Esophagus muscularis mucosa (tissue), 4 donors: Measurements from ENCODE around the gene PKMYT1. TPM values are rescaled to one million over a fixed set of nuclear protein-coding genes. Genes with fewer than 3 reads are reported as not detected.

Experiments
- DNase-seq: peaks from one replicate; pipeline ENCODE4 v3.0.0-alpha.2; 2017; ENCODE audit errors: extremely low spot score
- H3K27ac ChIP-seq, 4 donors: fragments of 200-600 bp; sonication (generic); replicated peaks in 1 of 4; 1 replicate in 3 of 4; 2 replicates in 1 of 4; pipeline ENCODE4 v1.5.1; 2016 to 2019; ENCODE audit warnings: mild to moderate bottlenecking in 1 of 4
- H3K27me3 ChIP-seq, 4 donors: fragments of 200-600 bp; sonication (generic); one replicate each; pipeline versions ENCODE4 v1.5.1 to v1.6.0; 2016 to 2019
- H3K36me3 ChIP-seq, 4 donors: fragments of 200-600 bp; sonication (generic); one replicate each; pipeline ENCODE4 v1.5.1; 2016 to 2019
- H3K4me1 ChIP-seq, 4 donors: fragments of 200-600 bp; sonication (generic); one replicate each; pipeline ENCODE4 v1.5.1; 2016 to 2019
- H3K4me3 ChIP-seq, 4 donors: fragments of 200-600 bp; sonication (generic); 1 replicate in 2 of 4; 2 replicates in 2 of 4; pipeline ENCODE4 v1.5.1; 2016 to 2019; ENCODE audit warnings: mild to moderate bottlenecking in 4 of 4, moderate library complexity in 1 of 4
- H3K9me3 ChIP-seq, 4 donors: fragments of 200-600 bp; sonication (generic); 1 replicate in 3 of 4; 2 replicates in 1 of 4; pipeline ENCODE4 v1.5.1; 2016 to 2019
- CTCF ChIP-seq, 3 experiments: fragments of 200-600 bp in 2 of 3; fragments of 450-650 bp in 1 of 3; sonication (generic) in 2 of 3; IDR thresholded peaks; one replicate each; pipeline ENCODE4 v1.5.1; 2017 to 2019; ENCODE audit warnings: antibody characterized with exemption in 3 of 3, mild to moderate bottlenecking in 2 of 3, moderate library complexity in 1 of 3
- EP300 ChIP-seq: sonication (generic); formaldehyde crosslinking; IDR thresholded peaks from one replicate; pipeline ENCODE4 v1.6.1; 2017; ENCODE audit warnings: antibody characterized with exemption
- POLR2A ChIP-seq: fragments of 450-650 bp; IDR thresholded peaks from one replicate; pipeline ENCODE4 v1.6.1; 2017; ENCODE audit warnings: antibody characterized with exemption, moderate library complexity, mild to moderate bottlenecking, low read depth
- POLR2AphosphoS5 ChIP-seq, 2 donors: sonication (generic); formaldehyde crosslinking; IDR thresholded peaks; one replicate each; pipeline ENCODE4 v1.6.1; 2017; ENCODE audit warnings: antibody characterized with exemption in 2 of 2
- WGBS: methylation state at CpG from one replicate; pipeline ENCODE4 v1.1.5; 2018; 5-methylcytosine and 5-hydroxymethylcytosine counted together
- intact Hi-C: fragments of 100-400 bp; cut with DNase I; formaldehyde crosslinking; loops from one replicate; pipeline ENCODE4 v1.15.1; 2023
- total RNA-seq, 4 donors: library from RNA; depleted of rRNA; stranded (reverse); fragments of >200 nt; gene quantifications; one replicate each; pipeline versions ENCODE4 v1.1.0 to v1.2.1, GENCODE V29; 2016

PKMYT1 gene
- total RNA-seq, 4 donors from 2014 or later: 0.57 to 2.5 TPM; not detected in 2

GRCh38 chr16:2968368-2968737 is 11.9 kb downstream of the PKMYT1 start:
- Histone ChIP-seq H3K27me3 (peaks cover 20 to 55% (median 49%) of the 10 kb centered on the region in 4 donors), H3K4me3 (peak overlapping the region; percentile 72 to 85 (median 78)), H3K36me3 (no peaks in the 10 kb centered on the region), H3K4me1 (peaks cover 49 to 69% (median 64%) of the 10 kb centered on the region in 4 donors), H3K27ac (no peak overlapping the region), H3K9me3 (no peaks in the 10 kb centered on the region)
- TF ChIP-seq POLR2AphosphoS5 (IDR thresholded peaks at IDR 0.05) (no peak), POLR2A (no peak), CTCF (IDR thresholded peaks at IDR 0.05) (no peak), EP300 (no peak)
- 37% methylated on average over 17 of the region's 18 CpGs for WGBS
- intact Hi-C loops: no loop called here
- no peak for DNase-seq

GRCh38 chr16:2967721-2968161 is 12.5 kb downstream of the PKMYT1 start:
- H3K27ac ChIP-seq: no peak overlapping the region
- H3K27me3 ChIP-seq: peaks cover 24 to 62% (median 55%) of the 10 kb centered on the region in 4 donors
- DNase-seq: no peak
- H3K9me3 ChIP-seq: no peaks in the 10 kb centered on the region
- 58% methylated on average over 8 of the region's 33 CpGs for WGBS
- TF ChIP-seq CTCF (IDR thresholded peaks at IDR 0.05) (no peak), EP300 (no peak), POLR2A (no peak), POLR2AphosphoS5 (IDR thresholded peaks at IDR 0.05) (no peak)
- no peak overlapping the region for H3K4me3 ChIP-seq
- no peaks in the 10 kb centered on the region for H3K36me3 ChIP-seq
- peaks cover 55 to 75% (median 70%) of the 10 kb centered on the region in 4 donors for H3K4me1 ChIP-seq
- intact Hi-C loops: no loop called here

GRCh38 chr16:2967211-2967631 is 13.0 kb downstream of the PKMYT1 start:
- H3K4me3 ChIP-seq: peak overlapping the region; percentile 22 to 49 (median 30)
- H3K27me3 ChIP-seq: peaks cover 26 to 67% (median 61%) of the 10 kb centered on the region in 4 donors
- TF ChIP-seq CTCF (IDR thresholded peaks at IDR 0.05): no peak
- no peak for TF ChIP-seq POLR2AphosphoS5 (IDR thresholded peaks at IDR 0.05)
- no peak for TF ChIP-seq POLR2A
- no peak for TF ChIP-seq EP300
- intact Hi-C loops: no loop called here
- no peaks in the 10 kb centered on the region for H3K9me3 ChIP-seq
- no peaks in the 10 kb centered on the region for H3K36me3 ChIP-seq
- peaks cover 55 to 78% (median 75%) of the 10 kb centered on the region in 4 donors for H3K4me1 ChIP-seq
- H3K27ac ChIP-seq: no peak overlapping the region
- no CpG with 5 or more reads among the region's 51 CpGs for WGBS
- no peak for DNase-seq

- Histone ChIP-seq H3K36me3 (no peaks in the 10 kb centered on the region), H3K4me3 (peak overlapping the region; percentile 22 to 49 (median 30)), H3K9me3 (no peaks in the 10 kb centered on the region), H3K27ac (no peak overlapping the region), H3K4me1 (peaks cover 55 to 81% (median 75%) of the 10 kb centered on the region in 4 donors), H3K27me3 (peaks cover 30 to 71% (median 65%) of the 10 kb centered on the region in 4 donors)
- intact Hi-C loops: no loop called here
- TF ChIP-seq CTCF (IDR thresholded peaks at IDR 0.05) (peak in 1 of 3 experiments; percentile 18), EP300 (no peak)
- WGBS: 16% methylated on average over 30 of the region's 46 CpGs
- no peak for DNase-seq
These were observed 13.4 kb downstream of the PKMYT1 start for GRCh38 chr16:2966808-2967191.
